Brain pericyte (primary cell): ENCODE data around the gene EXOSC7.

Experiments used
- DNase-seq: peaks from one replicate; pipeline ENCODE4 v3.0.0-alpha.2; 2012; ENCODE audit warnings: low read depth, low spot score

EXOSC7 gene

GRCh38 chr3:44992555-44993470 lies 16.8 kb downstream of the EXOSC7 start:
- no peak for DNase-seq

- no peak for DNase-seq
These were observed 17.6 kb downstream of the EXOSC7 start for GRCh38 chr3:44993471-44994205.

GRCh38 chr3:44995142-44995770 lies 19.2 kb downstream of the EXOSC7 start:
- peak; percentile 68 for DNase-seq

- DNase-seq = no peak
These were observed 20.5 kb downstream of the EXOSC7 start for GRCh38 chr3:44996556-44996969.

DNA sequence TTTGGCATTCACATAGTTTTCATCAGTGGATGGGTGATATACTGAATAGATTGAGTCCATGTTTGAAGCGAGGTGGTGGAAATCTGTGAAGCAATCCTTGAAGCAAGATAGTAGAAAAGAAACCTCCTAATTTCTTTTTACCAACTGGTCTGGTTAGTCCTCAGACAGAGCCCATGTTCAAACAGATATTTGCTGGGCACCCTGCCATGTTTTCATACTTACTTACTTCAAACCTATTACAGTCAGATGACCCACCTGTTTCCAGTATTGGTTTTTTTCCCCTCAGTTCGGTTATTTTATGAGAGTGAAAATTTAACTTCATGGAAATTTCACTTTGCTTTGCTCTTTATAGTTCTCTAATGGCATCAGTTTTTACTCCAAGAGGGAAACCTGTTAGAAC lies 23.7 kb downstream of the EXOSC7 start:
- no peak for DNase-seq

DNA sequence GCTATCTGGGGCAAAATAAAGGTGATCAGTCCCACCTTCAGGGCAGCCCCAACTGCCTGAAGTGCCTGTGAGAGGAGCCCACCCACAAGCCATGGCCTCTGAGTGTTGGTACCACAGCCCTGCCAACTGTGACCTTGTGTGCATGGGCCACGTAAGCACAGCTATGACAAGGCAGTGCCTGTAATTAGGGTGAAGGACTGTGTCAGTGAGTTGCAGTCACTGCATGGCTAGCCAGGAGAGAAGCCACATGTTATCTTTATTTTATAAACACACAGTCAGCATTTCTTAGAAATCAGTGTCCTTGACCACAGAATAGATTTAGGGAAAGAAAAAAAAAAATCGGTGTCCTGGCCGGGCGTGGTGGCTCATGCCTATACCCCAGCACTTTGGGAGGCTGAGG lies 24.8 kb downstream of the EXOSC7 start:
- DNase-seq = no peak

- no peak for DNase-seq
These were observed 25.7 kb downstream of the EXOSC7 start for GRCh38 chr3:45001738-45002137.

- no peak for DNase-seq
These were observed 26.2 kb downstream of the EXOSC7 start for GRCh38 chr3:45002139-45002660.

DNA sequence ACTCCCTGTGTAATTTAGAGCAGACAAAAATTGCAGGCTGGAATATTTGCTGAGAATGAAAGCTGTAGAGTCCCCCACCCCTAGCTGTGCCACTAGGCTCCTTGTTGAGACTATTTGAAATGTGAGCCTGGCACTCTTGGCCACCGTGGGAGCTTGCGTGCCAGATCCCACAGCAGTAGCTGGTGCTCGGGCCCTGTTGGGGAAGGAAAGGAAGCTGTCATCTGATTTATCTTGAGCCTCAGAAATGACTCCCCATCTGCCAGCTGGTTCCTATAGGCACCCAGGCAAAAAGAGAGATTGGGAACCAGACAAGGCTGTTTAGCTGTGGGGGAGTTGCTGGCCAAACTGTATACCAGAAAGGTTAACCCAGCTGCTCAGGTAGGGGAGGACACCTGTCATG lies 26.7 kb downstream of the EXOSC7 start:
- DNase-seq = no peak

DNA sequence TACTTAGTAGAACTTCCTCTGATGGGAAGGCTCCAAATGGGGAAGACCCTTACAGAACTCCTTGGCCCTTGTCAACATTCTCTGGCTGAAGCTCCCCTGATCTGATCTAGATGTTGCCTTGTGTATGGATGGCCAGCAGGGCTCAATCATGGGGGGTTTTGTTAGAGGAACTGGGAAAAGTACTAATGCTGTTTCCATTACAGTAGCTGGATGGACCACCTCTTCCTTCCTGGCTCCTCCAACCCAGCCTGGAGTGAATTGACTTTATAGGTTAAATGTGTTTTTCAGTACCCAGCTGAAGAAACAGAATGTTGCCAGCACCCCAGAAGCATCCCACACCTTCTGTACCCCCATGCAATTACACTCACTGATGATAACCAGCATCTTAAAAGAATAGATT lies 27.4 kb downstream of the EXOSC7 start:
- DNase-seq = no peak

DNA sequence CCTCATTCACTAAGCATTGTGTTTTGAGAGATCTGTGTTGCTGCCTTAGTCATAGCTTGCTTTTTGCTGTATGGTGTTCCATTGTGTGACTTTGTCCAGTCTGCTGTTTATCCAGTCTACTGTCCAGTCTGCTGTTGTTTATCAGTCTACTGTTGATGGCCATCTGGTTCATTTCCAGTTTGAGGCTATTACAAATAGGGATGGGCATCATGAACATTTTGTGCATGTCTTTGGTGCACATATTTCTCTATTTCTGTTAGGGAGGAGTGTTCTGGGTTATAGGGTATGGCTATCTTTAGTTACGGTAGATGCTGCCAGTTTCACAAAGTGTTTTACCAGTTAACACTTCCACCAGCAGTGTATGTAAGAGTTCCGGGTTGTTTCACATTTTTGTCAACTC lies 27.8 kb downstream of the EXOSC7 start:
- DNase-seq = no peak

GRCh38 chr3:45007091-45007490 lies 31.0 kb downstream of the EXOSC7 start:
- no peak for DNase-seq

DNA sequence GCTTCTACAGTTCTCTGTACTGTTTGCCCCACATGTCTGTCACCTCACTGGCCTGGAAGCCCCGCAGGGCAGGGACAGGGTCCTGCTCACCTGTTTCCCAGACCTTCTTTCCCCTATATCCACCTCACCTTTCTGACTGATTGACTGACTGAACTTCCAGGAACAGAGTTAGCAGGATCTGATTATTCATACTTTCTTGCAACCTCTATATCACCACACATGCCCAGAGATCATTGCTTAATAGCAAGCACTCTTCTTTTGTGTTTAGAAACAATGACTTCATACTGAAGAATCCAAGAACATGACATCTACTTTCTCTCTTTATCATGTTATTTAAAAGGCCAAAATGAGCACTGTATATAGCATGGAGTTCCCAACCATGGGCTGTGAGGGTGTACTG lies 32.1 kb downstream of the EXOSC7 start:
- no peak for DNase-seq

DNA sequence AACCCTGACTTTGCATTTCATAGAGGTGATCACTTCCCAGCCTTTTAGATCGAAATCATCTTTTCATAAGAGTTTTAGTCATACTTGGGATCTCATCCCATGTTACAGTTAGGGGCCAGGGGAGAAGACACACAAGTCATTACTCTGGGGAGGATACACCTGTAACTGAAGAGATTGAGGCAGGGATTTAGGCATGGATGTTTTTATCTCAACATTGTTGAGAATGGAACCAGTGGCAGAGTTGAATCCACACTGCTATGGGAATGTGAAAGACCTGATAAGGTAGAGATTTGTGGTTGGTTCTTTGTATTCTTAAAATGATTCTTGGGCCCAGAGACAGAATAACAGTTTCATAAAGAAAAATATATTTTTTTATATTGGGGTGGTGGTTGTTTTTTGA lies 33.8 kb downstream of the EXOSC7 start:
- DNase-seq = no peak

GRCh38 chr3:45010811-45011333 lies 34.8 kb downstream of the EXOSC7 start:
- DNase-seq = no peak

DNA sequence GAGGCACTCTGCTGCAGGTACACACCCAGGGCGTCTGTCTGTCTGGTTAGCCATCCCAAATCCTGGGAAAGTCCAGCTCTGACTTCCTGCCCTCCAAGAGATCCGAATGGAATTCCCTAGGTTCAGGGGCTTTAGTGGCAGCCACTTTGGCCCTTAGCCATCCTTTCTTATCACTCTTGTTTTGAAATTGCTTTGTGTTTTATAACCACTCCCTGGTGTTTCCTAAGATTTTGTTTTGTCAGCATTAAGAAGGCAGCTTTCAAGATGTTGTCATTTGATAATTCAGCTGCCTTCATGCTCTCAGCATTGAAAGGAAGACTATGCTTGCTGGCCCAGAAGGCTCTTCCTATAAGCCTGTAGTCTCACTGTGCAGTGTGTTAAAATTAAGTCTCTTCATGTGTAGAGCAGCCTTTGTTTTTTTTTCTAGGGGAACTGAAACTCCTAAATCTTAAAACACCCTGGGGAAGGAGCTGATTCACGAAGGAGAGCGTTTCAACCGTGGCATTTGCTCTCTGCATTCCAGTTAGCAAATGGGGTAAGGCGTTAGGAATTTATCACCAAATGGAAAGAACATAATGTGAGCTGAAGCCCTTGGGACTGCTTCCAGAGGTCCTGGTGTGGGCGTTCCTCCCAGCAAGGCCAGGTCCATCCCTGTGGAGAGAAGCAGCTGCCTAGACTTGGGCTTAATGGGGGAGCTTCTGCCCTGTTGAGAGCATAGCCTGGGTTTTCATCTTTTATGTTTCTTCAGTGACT lies 35.9 kb downstream of the EXOSC7 start:
- DNase-seq = peak; percentile 72

- DNase-seq = no peak
These were observed 36.5 kb downstream of the EXOSC7 start for GRCh38 chr3:45012577-45012976.

DNA sequence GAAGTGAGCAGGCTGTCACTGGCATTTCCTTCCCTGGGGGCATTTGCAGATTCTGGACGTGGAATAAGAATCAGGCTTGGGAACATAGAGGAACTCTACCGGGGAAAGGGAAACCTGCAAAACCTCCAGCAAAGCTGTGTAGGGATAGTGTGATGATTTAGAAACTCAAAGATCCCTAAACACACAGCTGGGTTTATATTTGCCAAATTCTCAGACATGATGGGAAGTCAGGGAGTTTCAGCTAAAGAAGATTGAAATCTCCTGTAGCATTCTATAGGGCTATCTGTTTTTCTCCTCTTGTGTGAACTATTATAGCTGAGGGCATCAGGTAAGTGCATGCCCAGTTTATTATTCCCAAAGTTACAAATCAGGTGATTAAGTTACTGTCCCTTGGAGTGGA lies 40.9 kb downstream of the EXOSC7 start:
- no peak for DNase-seq

- no peak for DNase-seq
These were observed 41.8 kb downstream of the EXOSC7 start for GRCh38 chr3:45017821-45018220.

GRCh38 chr3:45020534-45020933 lies 44.5 kb downstream of the EXOSC7 start:
- no peak for DNase-seq
